Kidney tubule cell (primary cell): ENCODE measurements around the gene GASK1A.
"Not testable (repeated sequence)": the region's sequence is repeated elsewhere in the genome, so short reads cannot be mapped to it uniquely, and the experiment has no call there.

Experiments used
- DNase-seq: peaks from one replicate; pipeline ENCODE4 v3.0.0-alpha.2; 2018; ENCODE audit warnings: low spot score

GASK1A gene

GRCh38 chr3:43031889-43032545 is 52.9 kb downstream of the GASK1A start:
- DNase-seq = no peak

- DNase-seq = no peak
These were observed 53.8 kb downstream of the GASK1A start for GRCh38 chr3:43032646-43033628.

DNA sequence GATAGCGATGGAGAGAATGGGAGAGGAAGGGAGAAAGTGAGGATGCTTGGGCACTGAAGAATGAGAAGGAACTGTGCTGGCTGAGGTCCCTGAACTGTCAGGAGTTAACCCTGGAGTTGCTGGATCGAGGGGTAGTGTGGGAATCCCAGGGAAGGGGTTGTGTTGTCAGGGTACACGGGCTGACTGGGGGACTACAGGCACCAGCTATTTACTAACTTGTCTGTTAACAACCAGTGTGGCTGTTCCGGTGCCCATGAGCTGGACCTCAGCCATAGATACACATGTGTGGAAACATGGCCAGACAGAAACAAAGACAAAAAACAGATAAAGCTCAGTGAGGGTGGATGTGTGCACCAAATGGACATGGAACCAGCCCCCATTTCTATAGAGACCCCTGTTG is 55.1 kb downstream of the GASK1A start:
- no peak for DNase-seq

- DNase-seq = no peak
These were observed 55.8 kb downstream of the GASK1A start for GRCh38 chr3:43034911-43035310.

- DNase-seq = no peak
These were observed 56.8 kb downstream of the GASK1A start for GRCh38 chr3:43035801-43036365.

DNA sequence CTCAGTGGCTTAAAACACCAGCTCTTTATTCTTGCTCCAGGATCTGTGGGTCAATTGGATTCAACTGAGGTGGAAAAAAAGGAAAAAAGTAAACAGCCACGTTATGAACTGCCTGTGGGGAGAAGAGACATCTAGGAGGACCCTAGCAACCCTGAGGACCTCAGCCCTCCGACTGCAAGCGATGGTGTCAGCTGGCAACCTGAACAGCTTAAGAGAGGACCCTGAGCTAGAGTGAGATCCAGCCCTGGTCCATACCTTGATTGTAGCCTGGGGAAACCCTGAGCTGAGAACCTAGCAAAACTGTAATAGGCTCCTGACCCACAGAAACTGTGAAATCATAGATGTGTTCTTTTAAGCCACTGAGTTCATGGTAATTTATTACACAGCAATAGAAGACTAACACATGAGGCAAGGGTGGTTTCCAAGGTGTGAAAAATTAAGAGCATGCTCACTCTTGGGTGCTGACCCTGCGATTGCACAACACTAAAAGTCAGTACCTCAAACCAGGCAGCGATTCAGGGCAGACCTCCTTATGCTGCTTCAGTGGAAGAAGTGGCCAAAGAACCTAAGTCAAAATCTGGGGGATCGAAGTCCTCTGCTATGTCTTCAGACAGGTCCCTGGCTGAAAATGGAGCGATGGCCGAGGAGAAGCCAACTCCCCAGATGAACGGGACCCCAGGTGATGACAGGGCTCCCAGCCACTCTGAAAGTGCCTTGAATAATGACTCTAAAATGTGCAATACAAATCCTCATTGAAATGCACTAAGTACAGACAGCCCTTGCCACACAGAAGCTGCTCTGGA is 57.7 kb downstream of the GASK1A start:
- no peak for DNase-seq

- no peak for DNase-seq
These were observed 58.9 kb downstream of the GASK1A start for GRCh38 chr3:43038010-43038409.

DNA sequence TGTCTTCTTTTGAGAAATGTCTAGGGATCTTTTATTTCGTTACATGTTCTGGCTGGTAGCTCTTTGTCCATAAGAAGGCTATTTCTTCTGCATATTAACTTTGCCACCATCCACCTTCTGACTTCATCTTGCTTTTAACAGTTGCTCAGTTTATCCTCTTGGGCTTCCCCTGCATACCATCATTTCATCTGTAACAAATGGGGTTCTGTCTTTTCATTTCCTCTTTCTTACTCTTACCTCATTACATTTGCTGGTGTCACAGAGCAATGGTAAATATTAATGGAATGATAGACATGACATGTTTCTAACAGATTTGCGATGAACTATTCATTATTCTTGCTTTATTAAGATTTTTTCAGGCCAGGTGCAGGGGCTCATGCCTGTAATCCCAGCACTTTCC is 62.4 kb downstream of the GASK1A start:
- no peak for DNase-seq

- DNase-seq = no peak
These were observed 64.1 kb downstream of the GASK1A start for GRCh38 chr3:43043071-43043766.

- DNase-seq = no peak
These were observed 64.7 kb downstream of the GASK1A start for GRCh38 chr3:43043793-43044192.

DNA sequence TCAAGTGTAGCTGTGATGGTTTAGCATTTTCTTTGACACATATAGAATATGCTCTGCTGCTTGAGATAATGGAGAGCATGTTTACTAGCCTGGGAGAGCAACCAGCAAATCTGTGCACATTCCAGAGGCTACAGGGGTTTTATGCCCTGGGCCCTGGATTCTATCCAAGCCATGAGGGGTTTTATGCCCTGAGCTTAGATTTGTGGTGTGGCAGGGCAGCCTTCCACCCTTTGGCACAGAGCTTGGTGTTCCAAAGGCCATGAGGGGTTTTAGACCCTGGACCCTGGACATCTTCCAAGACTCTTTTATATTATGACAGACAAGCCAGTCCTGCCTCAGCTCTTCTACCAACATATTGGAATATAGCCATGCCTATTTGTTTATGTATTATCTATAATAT is 66.0 kb downstream of the GASK1A start:
- DNase-seq = not testable (repeated sequence)

- DNase-seq = no peak
These were observed 67.5 kb downstream of the GASK1A start for GRCh38 chr3:43046583-43046982.

DNA sequence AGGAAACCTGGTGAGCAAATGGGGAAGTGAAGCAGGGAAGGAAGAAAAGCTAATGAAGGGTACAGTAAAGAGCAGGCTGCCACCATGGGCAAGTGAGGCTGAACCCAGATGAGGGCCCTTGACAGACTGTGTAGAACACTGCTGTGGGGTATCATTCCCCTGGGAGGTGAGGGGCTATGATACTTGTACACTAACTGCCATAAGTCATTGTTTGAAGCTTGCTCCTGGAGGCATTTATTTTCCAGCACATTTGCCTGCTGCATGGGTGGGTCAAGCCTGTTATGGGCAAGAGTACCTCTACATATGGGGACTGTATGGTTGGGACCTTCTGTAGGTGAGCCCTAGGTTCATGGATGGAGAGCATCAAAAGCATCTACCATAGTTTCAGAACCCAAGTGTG is 69.4 kb downstream of the GASK1A start:
- DNase-seq = no peak

DNA sequence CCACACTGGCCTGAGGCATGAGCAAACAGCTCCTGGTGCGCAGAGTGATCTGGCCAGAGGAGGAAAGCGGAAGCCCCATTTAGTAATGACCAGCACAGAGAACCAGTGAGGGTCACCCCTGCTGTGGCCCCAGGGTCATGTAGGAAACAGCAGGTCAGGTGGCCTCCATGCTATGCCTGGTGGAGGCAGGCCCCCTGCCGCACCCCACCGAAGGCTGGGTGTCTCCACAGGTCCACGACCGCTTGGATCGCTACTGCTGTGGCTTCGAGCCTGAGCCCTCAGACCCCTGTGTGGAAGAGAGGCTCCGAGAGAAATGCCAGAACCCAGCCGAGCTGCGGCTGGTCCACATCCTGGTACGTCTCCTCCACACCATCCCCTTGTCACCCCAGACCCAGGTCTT is 74.2 kb downstream of the GASK1A start:
- DNase-seq = no peak

DNA sequence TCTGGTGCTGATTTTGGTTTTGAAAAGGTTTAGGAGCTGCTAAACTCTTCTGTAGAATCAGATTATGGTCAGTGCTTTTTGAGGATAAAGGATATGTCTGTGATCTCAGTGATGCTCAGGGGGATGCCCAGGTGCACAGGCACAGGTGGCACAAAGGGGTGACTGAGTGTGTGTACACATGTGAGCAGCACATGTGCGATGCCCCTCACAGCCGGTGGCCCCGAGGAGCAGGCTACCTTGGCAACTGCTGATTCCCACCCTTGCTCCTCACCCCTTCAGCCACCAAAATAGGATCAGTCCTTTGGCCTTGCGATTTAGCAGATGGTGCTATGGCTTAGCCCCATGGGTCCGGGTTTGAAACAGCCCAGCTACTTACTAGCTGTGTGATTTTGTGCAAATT is 75.6 kb downstream of the GASK1A start:
- no peak for DNase-seq

DNA sequence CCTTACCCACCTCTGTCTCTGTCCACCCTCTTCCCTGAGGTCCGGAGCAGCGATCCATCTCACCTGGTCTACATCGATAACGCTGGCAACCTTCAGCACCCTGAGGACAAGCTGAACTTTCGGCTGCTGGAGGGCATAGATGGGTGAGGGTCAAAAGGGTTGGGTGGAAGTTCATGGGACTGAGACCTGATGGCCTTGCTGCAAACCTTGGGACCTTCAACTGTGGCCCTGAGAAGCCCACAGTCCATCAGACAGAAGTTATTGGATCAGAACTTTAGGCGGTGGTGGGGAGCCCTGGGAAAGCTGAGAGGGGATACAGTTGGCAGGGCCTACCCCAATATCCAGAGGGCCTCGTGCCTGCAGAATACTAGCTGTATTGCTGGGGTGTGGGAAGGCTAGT is 76.3 kb downstream of the GASK1A start:
- DNase-seq = no peak

GRCh38 chr3:43055806-43056770 is 77.0 kb downstream of the GASK1A start:
- DNase-seq = no peak

DNA sequence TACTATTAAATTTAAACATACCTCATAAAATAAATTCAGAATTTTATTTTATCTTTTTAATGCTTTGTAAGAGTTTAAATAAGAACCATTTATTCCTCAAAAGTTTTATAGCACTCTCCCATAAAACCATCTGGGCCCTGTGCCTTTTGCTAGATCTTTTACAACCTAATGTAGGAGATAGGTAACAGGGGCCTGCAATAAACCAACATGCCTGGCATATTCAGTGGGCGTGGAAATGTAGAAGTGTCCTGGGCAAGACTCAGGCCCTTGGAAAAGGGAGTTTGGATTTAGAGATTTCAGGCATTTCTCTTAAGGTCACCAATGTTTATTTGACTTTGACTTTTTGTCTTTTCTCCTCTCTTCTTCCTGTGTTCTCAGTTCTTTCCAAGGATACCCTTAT is 80.3 kb downstream of the GASK1A start:
- no peak for DNase-seq

GRCh38 chr3:43061101-43061895 is 82.2 kb downstream of the GASK1A start:
- DNase-seq = no peak
